Fibroblast of the aortic adventitia (primary cell): ENCODE results near the gene AMN1. TPM values are rescaled to one million over a fixed set of nuclear protein-coding genes. Genes with fewer than 3 reads are reported as not detected.
A peak's percentile ranks its signal among the peaks of the same experiment; 100 is the strongest.

Experiments used
- DNase-seq: peaks from one replicate; pipeline ENCODE4 v3.0.0-alpha.2; 2010; ENCODE audit warnings: low read depth
- H3K4me3 ChIP-seq: 2 replicates; pipeline ENCODE4 v1.5.1; 2011; ENCODE audit warnings: low read depth, mild to moderate bottlenecking, control low read depth, low read length, moderate library complexity
- total RNA-seq: library from RNA; depleted of rRNA; stranded (reverse); fragments of >200 nt; gene quantifications from 2 replicates; pipeline ENCODE4 v1.2.3, GENCODE V29; 2012; ENCODE audit warnings: low replicate concordance
- TF ChIP-seq, protein P1 (sequence below): IDR thresholded peaks from 2 replicates; pipeline ENCODE4 v1.5.1; 2011; ENCODE audit warnings: mild to moderate bottlenecking, low read length, control low read depth, inconsistent platforms; ENCODE audit not compliant: insufficient read depth

The AMN1 gene
- total RNA-seq, 1 donor = 10.3 TPM

DNA sequence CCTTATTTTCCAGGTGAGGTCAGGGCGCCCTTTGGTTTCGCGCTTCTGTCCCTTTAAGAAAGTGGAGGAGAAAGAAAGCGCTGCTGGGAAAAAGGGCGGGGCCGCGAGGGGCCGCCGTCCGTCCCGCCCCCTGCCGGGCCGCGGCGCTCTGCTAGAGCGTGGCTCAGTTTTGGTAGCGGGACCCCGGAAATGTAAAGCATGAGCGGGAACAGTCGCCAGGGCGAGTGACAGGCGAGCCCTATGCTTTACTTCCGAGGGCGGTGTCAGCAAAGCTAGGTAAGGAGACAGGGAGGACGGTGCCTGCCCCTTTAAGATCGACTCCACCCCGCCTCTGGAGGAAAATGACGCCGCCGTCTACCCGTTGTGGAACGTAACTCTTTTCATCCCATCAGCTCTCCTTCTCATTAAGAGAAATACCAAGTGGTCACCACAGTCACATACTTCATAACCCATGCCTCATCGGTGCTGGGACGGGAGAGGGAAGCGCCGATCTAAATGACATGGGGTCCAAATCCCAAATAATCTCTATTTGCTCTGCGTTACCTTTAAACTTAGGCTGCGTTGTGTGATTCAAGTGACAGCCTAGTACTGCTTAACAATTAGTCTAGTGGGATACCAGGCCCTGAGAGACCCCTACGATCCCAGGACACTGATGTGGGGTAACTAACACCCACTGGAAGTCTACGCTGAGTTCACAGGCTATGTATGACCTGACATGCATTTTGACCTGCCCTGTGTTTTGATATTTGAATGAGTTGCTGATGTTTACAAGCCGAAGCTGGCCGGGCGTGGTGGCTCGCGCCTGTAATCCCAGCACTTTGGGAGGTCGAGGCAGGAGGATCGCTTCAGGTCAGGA lies 69.5 kb downstream of the AMN1 start, which contains the start of gene ETFBKMT:
Gene ETFBKMT (plus strand): TSS at position 602 of the 856 bp plus-strand sequence. CDS start 2,266 bp downstream, outside the sequence.
- peak; percentile 80 for DNase-seq
- TF ChIP-seq, protein P1, sequence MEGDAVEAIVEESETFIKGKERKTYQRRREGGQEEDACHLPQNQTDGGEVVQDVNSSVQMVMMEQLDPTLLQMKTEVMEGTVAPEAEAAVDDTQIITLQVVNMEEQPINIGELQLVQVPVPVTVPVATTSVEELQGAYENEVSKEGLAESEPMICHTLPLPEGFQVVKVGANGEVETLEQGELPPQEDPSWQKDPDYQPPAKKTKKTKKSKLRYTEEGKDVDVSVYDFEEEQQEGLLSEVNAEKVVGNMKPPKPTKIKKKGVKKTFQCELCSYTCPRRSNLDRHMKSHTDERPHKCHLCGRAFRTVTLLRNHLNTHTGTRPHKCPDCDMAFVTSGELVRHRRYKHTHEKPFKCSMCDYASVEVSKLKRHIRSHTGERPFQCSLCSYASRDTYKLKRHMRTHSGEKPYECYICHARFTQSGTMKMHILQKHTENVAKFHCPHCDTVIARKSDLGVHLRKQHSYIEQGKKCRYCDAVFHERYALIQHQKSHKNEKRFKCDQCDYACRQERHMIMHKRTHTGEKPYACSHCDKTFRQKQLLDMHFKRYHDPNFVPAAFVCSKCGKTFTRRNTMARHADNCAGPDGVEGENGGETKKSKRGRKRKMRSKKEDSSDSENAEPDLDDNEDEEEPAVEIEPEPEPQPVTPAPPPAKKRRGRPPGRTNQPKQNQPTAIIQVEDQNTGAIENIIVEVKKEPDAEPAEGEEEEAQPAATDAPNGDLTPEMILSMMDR = no peak
- H3K4me3 ChIP-seq = peak within 1 kb of the TSS; percentile 92

GRCh38 chr12:31658471-31659086 lies 70.2 kb downstream of the AMN1 start:
- DNase-seq = no peak
- H3K4me3 ChIP-seq = peak overlapping the region; percentile 92
- TF ChIP-seq, protein P1 = no peak

GRCh38 chr12:31655792-31656191 lies 73.0 kb downstream of the AMN1 start:
- TF ChIP-seq, protein P1 = no peak
- no peak overlapping the region for H3K4me3 ChIP-seq
- no peak for DNase-seq

DNA sequence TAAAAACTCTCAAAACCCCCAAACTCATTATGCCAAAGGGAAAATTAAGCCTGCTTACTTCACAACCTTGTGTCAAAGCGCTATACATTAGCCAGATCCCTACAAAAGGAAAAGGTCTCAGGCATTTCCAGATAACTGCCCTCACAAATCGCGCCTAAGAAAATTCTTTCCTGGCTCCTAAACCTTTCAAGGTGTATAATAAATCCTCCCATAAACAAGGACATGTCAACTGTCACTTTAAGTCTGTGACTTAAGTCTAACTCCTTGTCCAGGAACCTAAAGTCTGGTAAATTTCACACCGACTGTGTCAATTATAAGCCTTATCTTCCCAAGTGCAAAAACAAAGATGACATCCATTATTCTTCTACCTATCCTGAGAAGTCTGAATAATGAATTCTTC lies 73.6 kb downstream of the AMN1 start:
- TF ChIP-seq, protein P1 = no peak
- DNase-seq = no peak
- H3K4me3 ChIP-seq = no peak overlapping the region

DNA sequence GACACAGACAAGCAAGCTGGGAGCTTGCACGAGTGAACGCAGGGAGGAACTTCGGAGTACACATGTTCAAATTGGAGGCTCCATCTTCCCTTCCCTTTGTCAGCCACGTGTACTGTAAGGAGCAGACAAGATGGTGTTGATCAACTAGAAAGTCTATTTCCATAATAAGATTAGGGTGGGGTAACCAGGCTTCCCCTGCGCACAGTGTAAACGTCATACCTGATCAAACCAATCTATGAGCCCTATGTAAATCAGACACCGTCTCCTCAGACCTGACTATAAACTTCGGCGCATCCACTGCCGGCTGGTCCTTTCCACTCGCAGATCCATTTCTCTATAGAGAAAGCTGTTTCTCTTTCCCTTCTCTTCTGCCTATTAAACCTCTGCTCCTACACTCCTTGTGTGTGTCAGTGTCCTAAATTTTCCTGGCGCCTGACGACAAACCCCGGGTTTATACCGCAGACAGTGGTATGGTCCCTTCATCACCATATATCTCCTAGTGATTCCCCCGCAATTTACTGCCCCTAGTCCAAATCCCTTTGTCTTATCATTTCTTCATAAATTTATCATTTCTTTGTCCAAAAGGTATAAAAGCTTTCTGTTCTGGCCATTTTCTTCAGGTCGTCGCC lies 76.8 kb downstream of the AMN1 start:
- peak; percentile 17 for DNase-seq
- TF ChIP-seq, protein P1 = no peak
- no peak overlapping the region for H3K4me3 ChIP-seq

- TF ChIP-seq, protein P1 = no peak
- no peak overlapping the region for H3K4me3 ChIP-seq
- peak; percentile 12 for DNase-seq
These were observed 77.9 kb downstream of the AMN1 start for GRCh38 chr12:31650918-31651317.
